OCI-LY3 (cell line): ENCODE measurements around the gene APCDD1L.

Source experiments
- CTCF ChIP-seq: fragments of 200-600, 300-600 bp; sonication (generic); IDR thresholded peaks from 2 replicates; pipeline ENCODE4 v1.5.1; 2014; ENCODE audit warnings: antibody characterized with exemption, low read length, low read depth
- EZH2phosphoT487 ChIP-seq: fragments of 200-600 bp; shearing (Covaris generic); IDR thresholded peaks from 2 replicates; pipeline ENCODE4 v1.6.1; 2018; ENCODE audit warnings: antibody characterized with exemption, mixed run types, low read depth

GRCh38 chr20:58526411-58526810, 11.2 kb upstream of the APCDD1L start:
- TF ChIP-seq CTCF, result no peak
- no peak for TF ChIP-seq EZH2phosphoT487
